ENCODE measurements around the gene PPRC1. TPM values are rescaled to one million over a fixed set of nuclear protein-coding genes. Genes with fewer than 3 reads are reported as not detected.

Gene PPRC1
- total and polyA plus RNA-seq, 2 donors (not counting 3 experiments of a cell fraction or from before 2014, with no cell fraction given): 27.0 to 49.9 TPM

GRCh38 chr10:102191956-102192355 is 59.1 kb downstream of the PPRC1 start:
- intact Hi-C loops (cut with micrococcal nuclease): no loop called here
- peaks cover 3 to 5% of the 10 kb centered on the region in 2 experiments for H3K27me3 ChIP-seq (ENCODE audit: control insufficient read depth in 2 of 2, insufficient read depth in 2 of 2, low read length in 2 of 2)
- no peaks in the 10 kb centered on the region for H3K36me3 ChIP-seq (ENCODE audit: control insufficient read depth in 2 of 2, extremely low read depth in 1 of 2, insufficient read depth in 2 of 2, low read length in 2 of 2)
- H3K9me3 ChIP-seq (replicated peaks; ENCODE audit: control insufficient read depth, insufficient read depth, low read length): no peaks in the 10 kb centered on the region
- H4K20me1 ChIP-seq (replicated peaks; ENCODE audit: control insufficient read depth, extremely low read depth, insufficient read depth, low read length): no peaks in the 10 kb centered on the region
- POLR2A ChIA-PET: no interaction called here
- dilution Hi-C loops (cut with MboI; ENCODE audit: extremely low pct_ligation_motif_present, low sequenced_read_pairs): no loop called here
- H3K9me1 ChIP-seq (replicated peaks; ENCODE audit: control insufficient read depth, extremely low read depth, insufficient read depth, low read length): no peaks in the 10 kb centered on the region
- BruUV-seq (replicated peaks): no TSS peak
- TF ChIP-seq POLR2A (IDR thresholded peaks at IDR 0.05; ENCODE audit: low read depth, low read length) (no peak), GATA2 (IDR thresholded peaks at IDR 0.05; ENCODE audit: insufficient read depth, insufficient read length, low read depth, low read length) (no peak), FOS (IDR thresholded peaks at IDR 0.05; ENCODE audit: borderline replicate concordance, insufficient read depth, low read length) (no peak), CTCF (IDR thresholded peaks at IDR 0.05; ENCODE audit: extremely low read depth in 1 of 2, insufficient read depth in 1 of 2, low read depth in 1 of 2, low read length in 2 of 2) (no peak), MAX (IDR thresholded peaks at IDR 0.05; ENCODE audit: insufficient read depth, insufficient read length) (no peak), JUN (IDR thresholded peaks at IDR 0.05; ENCODE audit: borderline replicate concordance, insufficient read depth, insufficient read length, low read depth) (no peak), EZH2 (IDR thresholded peaks at IDR 0.05; ENCODE audit: borderline replicate concordance, low read depth, low read length, severe bottlenecking) (no peak), POLR2AphosphoS5 (IDR thresholded peaks at IDR 0.05; ENCODE audit: insufficient read depth, low read depth, low read length) (no peak), MYC (IDR thresholded peaks at IDR 0.05; ENCODE audit: low read depth, low read length) (no peak)
- no peak overlapping the region for H3K4me3 ChIP-seq (replicated peaks in 1 of 3; ENCODE audit: insufficient read depth in 1 of 3, low read depth in 1 of 3, low read length in 3 of 3)
- CTCF ChIA-PET: no interaction called here
- no peak overlapping the region for H3K4me2 ChIP-seq (ENCODE audit: insufficient read depth, low read length)
- DNase-seq (ENCODE audit: low read depth, low spot score) (no peak), FAIRE-seq (no peak)
- H3K4me1 ChIP-seq (ENCODE audit: control insufficient read depth, extremely low read depth, insufficient read depth, low read length): no peaks in the 10 kb centered on the region
- no peak overlapping the region for H3K9ac ChIP-seq (replicated peaks; ENCODE audit: extremely low read depth, insufficient read depth, low read length)
- H3K79me2 ChIP-seq (ENCODE audit: control insufficient read depth, insufficient read depth, low read length): no peaks in the 10 kb centered on the region
- no peak overlapping the region for H3K27ac ChIP-seq (ENCODE audit: insufficient read depth, low read depth, low read length)
- no peak overlapping the region for H2AFZ ChIP-seq (ENCODE audit: low read depth, low read length)

All from endothelial cell of umbilical vein (primary cell).